Rectal smooth muscle tissue (tissue), 1 donor: ENCODE data around the gene AVL9.

ENCODE experiments used
- H3K27ac ChIP-seq: one replicate; pipeline ENCODE4 v1.7.0; 2013; ENCODE audit warnings: low read depth, low read length, inconsistent platforms
- H3K27me3 ChIP-seq: one replicate; pipeline ENCODE4 v1.7.0; 2013; ENCODE audit warnings: low read length; ENCODE audit not compliant: control insufficient read depth, insufficient read depth
- H3K36me3 ChIP-seq: one replicate; pipeline ENCODE4 v1.7.0; 2013; ENCODE audit warnings: low read length; ENCODE audit not compliant: control insufficient read depth, insufficient read depth
- H3K4me1 ChIP-seq: one replicate; pipeline ENCODE4 v1.7.0; 2013; ENCODE audit warnings: low read length; ENCODE audit not compliant: control insufficient read depth, insufficient read depth
- H3K4me3 ChIP-seq: one replicate; pipeline ENCODE4 v1.7.0; 2013; ENCODE audit warnings: low read length
- H3K9ac ChIP-seq: one replicate; pipeline ENCODE4 v1.7.0; 2013; ENCODE audit warnings: low read length

Gene AVL9

DNA sequence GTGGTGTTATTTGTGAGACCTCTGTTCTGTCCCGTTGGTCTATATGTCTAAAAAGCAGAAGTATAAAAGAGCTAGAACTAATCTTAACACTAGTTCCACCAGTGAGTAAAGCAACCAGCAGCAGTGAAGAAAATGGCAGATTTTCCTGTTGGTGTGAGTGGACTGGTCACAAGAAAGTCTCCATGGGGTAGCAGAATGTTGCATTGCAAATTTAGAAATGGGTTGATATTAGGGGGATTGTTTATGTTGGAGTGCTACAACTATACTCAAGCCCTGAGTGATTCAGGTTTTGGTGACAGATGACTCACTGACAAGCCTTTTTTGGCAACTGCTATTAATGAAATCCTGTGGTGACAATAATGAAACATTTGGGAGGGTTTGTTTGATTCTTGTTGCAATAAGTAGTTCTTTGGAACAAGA is 5.6 kb downstream of the AVL9 start:
- H3K27me3 ChIP-seq, result no peaks in the 10 kb centered on the region
- H3K4me1 ChIP-seq, result no peaks in the 10 kb centered on the region
- no peaks in the 10 kb centered on the region for H3K36me3 ChIP-seq
- no peak overlapping the region for H3K4me3 ChIP-seq
- no peak overlapping the region for H3K27ac ChIP-seq
- no peak overlapping the region for H3K9ac ChIP-seq

DNA sequence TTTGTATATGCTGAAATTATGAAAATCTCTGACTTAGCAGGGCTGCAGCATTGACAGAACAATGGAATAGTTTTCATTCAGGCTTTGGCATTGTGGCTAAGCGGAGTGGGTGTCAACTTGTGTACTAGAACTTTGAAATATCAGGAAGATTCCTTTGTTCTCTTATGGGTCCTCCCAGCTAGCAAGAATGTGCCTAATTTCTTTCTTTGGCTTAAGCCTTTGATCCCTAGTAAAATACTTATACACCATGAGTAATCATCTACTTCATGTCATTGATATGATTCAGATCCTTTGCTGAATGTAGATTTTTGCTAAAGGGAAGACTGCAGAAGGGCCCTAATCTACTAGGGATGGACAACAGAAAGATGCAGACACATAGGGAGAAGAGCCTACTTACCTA is 6.2 kb downstream of the AVL9 start:
- H3K9ac ChIP-seq, result no peak overlapping the region
- no peak overlapping the region for H3K27ac ChIP-seq
- H3K4me3 ChIP-seq, result no peak overlapping the region
- no peaks in the 10 kb centered on the region for H3K36me3 ChIP-seq
- no peaks in the 10 kb centered on the region for H3K27me3 ChIP-seq
- H3K4me1 ChIP-seq, result no peaks in the 10 kb centered on the region

DNA sequence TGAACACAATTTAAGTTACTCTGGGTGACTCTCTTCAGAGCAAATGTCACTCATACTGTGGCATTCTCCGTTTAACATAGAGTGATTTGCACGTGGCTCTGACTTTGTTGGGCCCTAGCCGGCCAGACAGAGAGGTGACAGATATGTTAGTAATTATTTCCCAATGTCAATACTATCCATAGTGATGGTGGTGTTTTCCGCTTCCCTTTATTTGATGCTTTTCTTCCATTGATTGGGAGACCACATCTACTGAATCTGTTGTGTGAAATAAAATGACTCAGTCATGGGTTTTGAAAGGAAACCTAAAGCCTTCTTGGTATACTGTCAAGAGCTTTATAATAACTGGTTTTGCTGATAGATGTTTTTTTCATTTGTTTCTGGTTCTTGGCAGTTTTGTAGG is 7.4 kb downstream of the AVL9 start:
- Histone ChIP-seq H3K27ac (no peak overlapping the region), H3K4me3 (no peak overlapping the region), H3K27me3 (no peaks in the 10 kb centered on the region), H3K4me1 (no peaks in the 10 kb centered on the region), H3K36me3 (no peaks in the 10 kb centered on the region), H3K9ac (no peak overlapping the region)

GRCh38 chr7:32506266-32507054 is 11.2 kb downstream of the AVL9 start:
- Histone ChIP-seq H3K27ac (no peak overlapping the region), H3K36me3 (no peaks in the 10 kb centered on the region), H3K9ac (no peak overlapping the region), H3K4me1 (no peaks in the 10 kb centered on the region), H3K27me3 (no peaks in the 10 kb centered on the region), H3K4me3 (no peak overlapping the region)

DNA sequence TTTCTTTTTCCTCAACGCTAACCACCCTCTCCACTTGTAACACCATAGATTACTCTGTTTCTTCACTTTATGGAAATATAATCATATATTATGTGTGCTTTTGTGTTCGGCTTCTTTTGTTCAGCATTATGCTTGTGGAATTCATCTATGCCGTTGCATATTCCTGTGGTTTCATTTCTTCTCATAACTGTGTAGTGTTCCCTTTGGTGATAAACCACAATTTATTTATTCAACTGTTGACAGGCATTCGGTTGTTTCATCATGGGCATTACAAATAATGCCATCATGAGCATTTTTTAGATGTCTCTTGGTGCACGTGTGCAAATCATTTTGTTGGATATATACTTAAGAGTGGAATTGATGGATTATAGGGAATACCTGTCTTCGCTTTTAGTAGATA is 12.1 kb downstream of the AVL9 start:
- Histone ChIP-seq H3K4me1 (no peaks in the 10 kb centered on the region), H3K4me3 (no peak overlapping the region), H3K36me3 (no peaks in the 10 kb centered on the region), H3K27me3 (no peaks in the 10 kb centered on the region), H3K27ac (no peak overlapping the region), H3K9ac (no peak overlapping the region)

GRCh38 chr7:32511791-32512190 is 16.5 kb downstream of the AVL9 start:
- Histone ChIP-seq H3K36me3 (no peaks in the 10 kb centered on the region), H3K9ac (no peak overlapping the region), H3K27me3 (no peaks in the 10 kb centered on the region), H3K4me3 (no peak overlapping the region), H3K4me1 (no peaks in the 10 kb centered on the region), H3K27ac (no peak overlapping the region)

- Histone ChIP-seq H3K4me1 (no peaks in the 10 kb centered on the region), H3K27ac (no peak overlapping the region), H3K4me3 (no peak overlapping the region), H3K36me3 (no peaks in the 10 kb centered on the region), H3K27me3 (no peaks in the 10 kb centered on the region), H3K9ac (no peak overlapping the region)
Observed at GRCh38 chr7:32513210-32513609, 17.9 kb downstream of the AVL9 start.

DNA sequence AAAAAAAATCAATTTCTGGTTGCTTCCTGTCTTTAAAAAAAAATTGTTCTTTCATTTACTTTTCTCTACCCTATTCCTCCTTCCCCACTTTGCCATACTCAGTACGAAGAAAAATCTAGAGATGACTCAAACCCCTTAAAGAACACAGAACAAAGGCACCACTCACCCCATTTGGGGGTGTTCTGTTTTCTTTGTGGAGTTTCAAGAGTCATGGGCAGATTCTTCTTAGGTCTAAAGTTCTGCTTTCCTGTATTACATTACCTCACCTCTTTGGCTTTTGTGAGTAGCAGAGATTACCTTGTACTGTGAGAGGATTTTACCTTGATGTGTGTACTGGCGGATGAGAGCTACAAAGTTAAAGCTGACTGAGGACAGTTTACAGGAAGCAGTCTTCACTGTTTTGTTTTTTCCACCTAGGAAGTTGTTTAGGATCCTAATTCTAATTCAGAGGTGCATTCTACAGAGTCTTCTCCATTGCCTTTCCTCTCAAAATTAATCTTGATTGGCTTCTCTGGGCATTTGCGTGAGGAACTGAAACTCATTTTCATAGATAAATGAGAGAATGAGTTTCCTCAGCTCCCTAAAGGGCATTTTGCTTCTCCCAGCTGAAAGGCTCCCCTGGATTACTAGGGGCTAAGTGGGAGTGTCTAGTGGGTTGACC is 20.7 kb downstream of the AVL9 start:
- Histone ChIP-seq H3K4me3 (no peak overlapping the region), H3K36me3 (no peaks in the 10 kb centered on the region), H3K27me3 (no peaks in the 10 kb centered on the region), H3K4me1 (no peaks in the 10 kb centered on the region), H3K9ac (no peak overlapping the region), H3K27ac (no peak overlapping the region)

DNA sequence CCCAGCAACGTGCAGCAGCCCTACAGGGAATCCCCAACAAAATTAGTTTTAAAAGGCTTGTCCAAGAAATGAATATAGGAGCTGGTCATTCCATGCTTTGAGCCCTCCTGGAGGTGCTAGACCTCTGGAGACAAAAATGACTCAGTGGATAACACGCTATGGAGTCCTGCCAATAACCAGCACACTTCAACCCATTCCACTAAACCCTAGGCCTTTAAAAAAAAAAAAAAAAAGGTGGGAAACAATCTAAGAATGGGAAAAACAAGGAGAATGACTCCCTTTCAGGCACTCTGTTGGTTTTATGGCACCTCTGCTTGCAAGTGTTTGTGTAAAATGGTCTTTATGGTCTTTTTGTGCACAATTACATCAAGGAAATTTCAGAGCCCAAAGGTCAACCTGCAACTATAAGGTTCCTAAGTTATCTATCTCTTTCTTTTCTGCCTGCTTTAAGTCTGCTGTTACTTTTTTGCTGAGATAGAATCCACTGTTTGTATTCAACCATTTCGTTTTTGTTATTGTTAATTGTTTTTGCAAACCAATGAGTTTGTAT is 21.3 kb downstream of the AVL9 start:
- Histone ChIP-seq H3K9ac (no peak overlapping the region), H3K4me1 (no peaks in the 10 kb centered on the region), H3K4me3 (no peak overlapping the region), H3K27me3 (no peaks in the 10 kb centered on the region), H3K36me3 (no peaks in the 10 kb centered on the region), H3K27ac (no peak overlapping the region)

GRCh38 chr7:32518534-32519140 is 23.3 kb downstream of the AVL9 start:
- H3K4me3 ChIP-seq, result no peak overlapping the region
- H3K9ac ChIP-seq, result no peak overlapping the region
- H3K4me1 ChIP-seq, result no peaks in the 10 kb centered on the region
- H3K27me3 ChIP-seq, result no peaks in the 10 kb centered on the region
- no peaks in the 10 kb centered on the region for H3K36me3 ChIP-seq
- no peak overlapping the region for H3K27ac ChIP-seq

DNA sequence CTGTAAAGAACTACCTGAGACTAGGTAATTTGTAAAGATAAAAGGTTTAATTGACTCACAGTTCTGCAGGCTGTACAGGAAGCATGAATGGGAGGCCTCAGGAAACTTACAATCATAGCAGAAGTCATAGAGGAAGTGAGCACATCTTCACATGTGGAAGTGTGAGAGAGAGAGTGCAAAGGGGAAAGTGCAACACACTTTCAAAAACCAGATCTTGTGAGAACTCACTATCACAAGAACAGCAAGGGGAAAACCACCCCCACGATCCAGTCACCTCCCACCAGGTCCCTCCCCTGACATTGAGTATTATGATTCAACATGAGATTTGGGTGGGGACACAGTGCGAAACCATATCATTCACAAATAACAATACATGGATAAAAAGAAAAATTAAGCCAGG is 24.5 kb downstream of the AVL9 start:
- Histone ChIP-seq H3K4me1 (no peaks in the 10 kb centered on the region), H3K36me3 (no peaks in the 10 kb centered on the region), H3K27ac (no peak overlapping the region), H3K4me3 (no peak overlapping the region), H3K27me3 (no peaks in the 10 kb centered on the region), H3K9ac (no peak overlapping the region)

GRCh38 chr7:32522746-32523530 is 27.6 kb downstream of the AVL9 start:
- Histone ChIP-seq H3K27me3 (no peaks in the 10 kb centered on the region), H3K36me3 (no peaks in the 10 kb centered on the region), H3K4me1 (no peaks in the 10 kb centered on the region), H3K27ac (no peak overlapping the region), H3K4me3 (no peak overlapping the region), H3K9ac (no peak overlapping the region)
